Activated naive CD4-positive, alpha-beta T cell (primary cell): Measurements from ENCODE around the gene VKORC1.

Source experiments
- DNase-seq, 4 experiments: peaks; one replicate each; lab custom pipeline; 2025; lab: John Stamatoyannopoulos, UW

Gene VKORC1

GRCh38 chr16:31082368-31083045 is 12.1 kb downstream of the VKORC1 start:
- no peak for DNase-seq

- no peak for DNase-seq
Observed at GRCh38 chr16:31081428-31082351, 12.9 kb downstream of the VKORC1 start.

GRCh38 chr16:31080756-31081419 is 13.7 kb downstream of the VKORC1 start:
- no peak for DNase-seq

- DNase-seq: no peak
Observed at GRCh38 chr16:31080035-31080629, 14.5 kb downstream of the VKORC1 start.

GRCh38 chr16:31079342-31079944 is 15.2 kb downstream of the VKORC1 start:
- DNase-seq: no peak

GRCh38 chr16:31078597-31079341 is 15.8 kb downstream of the VKORC1 start:
- no peak for DNase-seq

GRCh38 chr16:31077592-31078396 is 16.8 kb downstream of the VKORC1 start:
- no peak for DNase-seq

- DNase-seq: no peak
Observed at GRCh38 chr16:31077024-31077423, 17.6 kb downstream of the VKORC1 start.

GRCh38 chr16:31076319-31076718 is 18.3 kb downstream of the VKORC1 start:
- no peak for DNase-seq

GRCh38 chr16:31074814-31075183 is 19.8 kb downstream of the VKORC1 start:
- no peak for DNase-seq

- peak; percentile 88 to 95 (median 92) for DNase-seq
Observed at GRCh38 chr16:31073970-31074813, 20.4 kb downstream of the VKORC1 start, which contains the start of the genes ZNF646 and ZNF668. ZNF646 (plus strand) TSS chr16:31074422; CDS start chr16:31076325, 1,903 bp downstream. ZNF668 (minus strand) TSS chr16:31074240; CDS start chr16:31064459, 9,781 bp downstream.

- DNase-seq: peak; percentile 59 to 79 (median 65)
Observed at GRCh38 chr16:31073142-31073969, 21.2 kb downstream of the VKORC1 start.

- DNase-seq: no peak
Observed at GRCh38 chr16:31072540-31073141, 22.0 kb downstream of the VKORC1 start.

- no peak for DNase-seq
Observed at GRCh38 chr16:31071861-31072260, 22.7 kb downstream of the VKORC1 start.

- DNase-seq: no peak
Observed at GRCh38 chr16:31067342-31067741, 27.3 kb downstream of the VKORC1 start.

GRCh38 chr16:31064882-31065461 is 29.6 kb downstream of the VKORC1 start:
- no peak for DNase-seq

GRCh38 chr16:31063843-31064611 is 30.6 kb downstream of the VKORC1 start:
- DNase-seq: no peak
